ENCODE results near the gene ASIC2.

Gene ASIC2

GRCh38 chr17:33287096-33287725 is 5.9 kb downstream of the ASIC2 start:
- DNase-seq, result no peak

GRCh38 chr17:33285413-33285812 is 7.7 kb downstream of the ASIC2 start:
- DNase-seq, result no peak

GRCh38 chr17:33284022-33284421 is 9.1 kb downstream of the ASIC2 start:
- no peak for DNase-seq

GRCh38 chr17:33280162-33280943 is 12.7 kb downstream of the ASIC2 start:
- DNase-seq, result no peak

GRCh38 chr17:33277436-33278100 is 15.5 kb downstream of the ASIC2 start:
- DNase-seq, result no peak

GRCh38 chr17:33273743-33274410 is 19.2 kb downstream of the ASIC2 start:
- no peak for DNase-seq

- DNase-seq, result no peak
Measured at GRCh38 chr17:33273271-33273670, 19.8 kb downstream of the ASIC2 start.

GRCh38 chr17:33272438-33272837 is 20.7 kb downstream of the ASIC2 start:
- DNase-seq, result no peak

GRCh38 chr17:33269337-33270060 is 23.6 kb downstream of the ASIC2 start:
- DNase-seq, result no peak

DNA sequence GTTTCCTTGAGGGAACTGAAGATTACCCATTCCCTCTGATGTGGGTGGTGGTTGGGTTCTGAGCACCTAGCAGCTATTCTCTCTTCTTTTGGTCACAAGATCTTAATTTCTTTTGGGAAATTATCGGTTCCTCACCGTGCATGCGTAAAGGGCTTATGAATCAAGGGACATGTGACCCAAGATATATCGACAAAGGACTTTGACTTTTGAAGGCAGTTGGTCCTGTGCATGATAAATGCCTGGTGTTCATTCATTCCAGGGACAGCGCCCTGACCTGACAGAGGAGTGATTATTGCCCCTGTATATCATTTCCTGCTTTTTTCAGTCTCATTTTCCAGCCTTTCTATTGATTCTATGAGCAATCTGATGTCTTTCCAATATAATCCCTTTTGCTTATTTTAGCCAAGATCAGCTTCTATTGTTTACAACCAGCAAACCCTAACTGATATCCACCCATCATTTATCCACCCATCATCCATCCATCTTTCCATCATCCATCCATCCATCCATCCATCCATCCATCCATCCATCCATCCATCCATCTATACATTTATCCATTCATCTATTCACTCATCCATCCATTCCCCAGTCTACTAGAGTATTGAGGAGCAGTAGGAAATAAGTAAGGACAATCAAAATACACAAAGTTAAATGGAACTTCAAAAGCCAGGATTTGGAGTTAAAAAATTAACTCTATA is 25.1 kb downstream of the ASIC2 start:
- DNase-seq, result no peak

DNA sequence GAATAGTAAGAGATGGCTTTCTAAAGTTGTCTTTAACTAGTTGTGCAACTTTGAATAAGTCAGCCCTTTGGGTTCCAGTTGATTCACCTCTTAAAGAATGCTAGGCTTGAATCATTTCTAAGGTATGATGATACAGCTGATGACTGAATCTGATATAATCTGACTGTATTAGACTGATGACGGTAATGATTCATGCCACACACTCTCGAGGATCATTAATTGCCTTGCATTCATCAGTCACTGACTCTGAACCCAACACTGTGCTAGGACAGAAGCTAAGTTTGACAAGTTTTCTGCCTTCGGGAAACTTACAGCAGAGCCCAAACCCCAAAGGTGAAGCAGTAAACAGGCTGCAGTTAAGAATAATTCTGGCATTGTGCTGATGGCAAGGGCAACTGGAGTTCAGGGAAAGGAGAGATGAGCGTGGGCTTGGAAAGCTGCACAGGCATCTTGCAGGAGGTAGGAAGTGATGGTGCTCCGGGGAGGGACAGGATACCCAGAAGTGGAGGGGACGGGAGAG is 25.8 kb downstream of the ASIC2 start:
- DNase-seq, result no peak

DNA sequence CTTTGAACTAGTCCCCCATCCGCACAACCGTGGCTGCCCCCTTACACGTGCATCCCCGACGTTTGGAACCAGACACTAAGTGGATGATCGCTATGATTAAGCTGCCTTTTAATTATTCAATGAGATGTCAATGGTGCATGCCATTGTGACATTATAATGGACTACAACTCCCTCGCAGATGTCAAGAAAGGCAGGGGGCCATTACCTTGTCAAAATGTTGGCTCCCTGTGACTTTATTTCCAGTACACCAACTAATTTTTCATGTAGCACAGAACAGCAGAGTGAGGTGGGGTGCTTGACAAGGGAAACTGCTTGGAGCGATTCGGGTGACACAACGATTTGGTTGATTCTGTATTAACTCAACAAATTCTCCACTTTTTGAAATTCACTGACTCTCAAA is 26.5 kb downstream of the ASIC2 start:
- no peak for DNase-seq

- no peak for DNase-seq
Measured at GRCh38 chr17:33266116-33266515, 27.0 kb downstream of the ASIC2 start.

GRCh38 chr17:33263396-33263795 is 29.7 kb downstream of the ASIC2 start:
- no peak for DNase-seq

GRCh38 chr17:33262266-33263123 is 30.6 kb downstream of the ASIC2 start:
- no peak for DNase-seq

- DNase-seq, result no peak
Measured at GRCh38 chr17:33261820-33262219, 31.3 kb downstream of the ASIC2 start.

DNA sequence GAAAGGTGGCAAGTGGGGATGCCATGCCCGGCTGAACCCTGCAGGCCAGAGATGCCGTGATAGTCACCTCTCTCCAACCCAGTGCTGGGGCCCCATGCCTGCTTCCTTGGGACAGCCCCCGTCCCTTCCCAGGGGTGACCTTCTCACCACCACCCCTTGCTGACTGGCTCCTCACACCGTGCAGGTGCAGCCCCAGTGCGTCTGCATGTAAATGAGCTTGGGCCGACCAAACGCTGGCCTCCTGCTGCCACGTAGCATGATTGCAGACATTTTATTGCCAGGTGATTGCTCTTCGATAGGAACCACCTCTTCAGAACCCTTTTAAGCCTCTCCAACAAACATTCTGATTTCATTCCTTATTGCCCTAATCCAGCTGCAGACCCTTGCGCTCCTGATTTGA is 32.5 kb downstream of the ASIC2 start:
- DNase-seq, result no peak

DNA sequence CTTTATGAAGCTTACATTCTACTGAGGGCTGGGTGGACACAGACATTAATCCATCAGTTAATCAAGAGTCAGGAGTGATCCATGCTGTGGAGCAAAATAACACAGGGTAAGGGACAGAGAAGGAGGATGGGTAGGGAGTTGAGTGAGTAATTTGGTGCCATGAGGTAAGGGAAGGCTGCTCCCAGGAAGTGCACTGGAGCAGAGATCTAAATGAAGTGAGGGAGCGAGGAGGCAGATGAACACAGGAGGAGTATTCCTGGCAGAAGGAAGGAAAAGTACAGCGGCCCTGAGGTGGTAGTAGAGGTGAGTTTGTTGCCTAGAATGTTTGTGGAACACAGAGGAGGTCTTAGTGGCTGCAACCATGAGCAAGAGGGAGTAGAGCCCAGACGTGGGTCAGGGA is 34.8 kb downstream of the ASIC2 start:
- no peak for DNase-seq

DNA sequence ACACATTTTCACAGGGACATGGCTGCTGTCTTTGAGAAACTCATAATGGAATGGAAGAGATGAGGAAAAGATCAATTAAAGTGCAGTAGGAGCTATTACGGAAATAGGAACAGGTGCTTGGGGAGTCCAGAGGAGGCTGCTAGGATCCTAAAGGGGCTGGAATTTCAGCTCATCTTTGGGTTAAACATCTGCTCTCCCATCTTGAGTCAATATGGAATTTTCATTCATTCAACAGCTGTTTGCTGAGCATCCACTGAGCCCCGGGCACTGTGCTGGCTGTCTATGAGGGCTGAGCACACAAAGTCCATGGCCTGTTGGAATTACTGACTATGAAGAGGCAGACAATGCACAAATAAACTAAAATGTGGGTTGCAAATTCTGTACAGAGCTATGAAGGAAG is 47.9 kb downstream of the ASIC2 start:
- no peak for DNase-seq

DNA sequence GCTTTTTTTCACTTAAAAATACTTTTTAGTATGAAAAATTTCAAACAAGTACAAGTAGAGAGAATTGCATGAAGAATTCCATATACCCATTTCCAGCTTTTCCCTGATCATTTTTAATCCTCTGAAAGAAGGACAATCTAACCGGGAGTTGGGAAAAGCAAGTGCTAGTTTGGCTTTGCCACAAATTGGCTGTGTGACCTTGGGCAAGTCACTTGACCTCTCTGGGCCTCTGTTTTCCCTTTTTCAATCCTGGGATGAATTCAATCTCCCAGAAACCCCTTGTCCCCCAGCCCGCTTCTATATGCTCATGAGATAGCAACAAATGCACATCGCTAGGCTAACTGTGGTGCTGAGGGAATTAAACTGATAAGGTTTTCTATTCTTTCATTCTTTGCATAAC is 49.4 kb downstream of the ASIC2 start:
- no peak for DNase-seq

Data from activated CD4-positive, alpha-beta T cell treated with anti-CD3 and anti-CD28 coated beads, Interleukin-2, amount 50 U/mL, for 1 hour (primary cell).